ENCODE data around the gene LY6G6D.

DNA sequence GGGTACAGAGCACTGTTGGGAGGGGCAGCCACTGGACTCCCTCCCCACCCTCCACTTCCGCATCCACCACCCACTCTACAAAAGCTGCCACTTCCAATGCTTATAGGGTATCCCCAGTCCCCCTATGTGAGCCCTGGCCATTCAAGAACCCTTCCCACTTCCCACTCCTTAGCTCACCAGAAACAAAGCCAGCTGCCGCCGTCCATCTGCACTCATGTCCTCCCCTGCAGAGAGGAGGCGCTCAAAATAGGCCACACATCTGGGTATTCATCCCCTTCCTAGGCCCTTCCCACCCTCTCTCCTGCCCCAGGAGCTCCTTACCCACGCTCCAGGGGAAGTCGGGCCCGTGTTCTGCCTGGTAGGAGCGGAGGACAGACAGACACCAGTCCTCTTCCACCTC lies 27.8 kb upstream of the LY6G6D start:
- TF ChIP-seq, protein P1, sequence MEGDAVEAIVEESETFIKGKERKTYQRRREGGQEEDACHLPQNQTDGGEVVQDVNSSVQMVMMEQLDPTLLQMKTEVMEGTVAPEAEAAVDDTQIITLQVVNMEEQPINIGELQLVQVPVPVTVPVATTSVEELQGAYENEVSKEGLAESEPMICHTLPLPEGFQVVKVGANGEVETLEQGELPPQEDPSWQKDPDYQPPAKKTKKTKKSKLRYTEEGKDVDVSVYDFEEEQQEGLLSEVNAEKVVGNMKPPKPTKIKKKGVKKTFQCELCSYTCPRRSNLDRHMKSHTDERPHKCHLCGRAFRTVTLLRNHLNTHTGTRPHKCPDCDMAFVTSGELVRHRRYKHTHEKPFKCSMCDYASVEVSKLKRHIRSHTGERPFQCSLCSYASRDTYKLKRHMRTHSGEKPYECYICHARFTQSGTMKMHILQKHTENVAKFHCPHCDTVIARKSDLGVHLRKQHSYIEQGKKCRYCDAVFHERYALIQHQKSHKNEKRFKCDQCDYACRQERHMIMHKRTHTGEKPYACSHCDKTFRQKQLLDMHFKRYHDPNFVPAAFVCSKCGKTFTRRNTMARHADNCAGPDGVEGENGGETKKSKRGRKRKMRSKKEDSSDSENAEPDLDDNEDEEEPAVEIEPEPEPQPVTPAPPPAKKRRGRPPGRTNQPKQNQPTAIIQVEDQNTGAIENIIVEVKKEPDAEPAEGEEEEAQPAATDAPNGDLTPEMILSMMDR (IDR thresholded peaks at IDR 0.05; ENCODE audit: low read depth, low read length) = no peak
- TF ChIP-seq POLR2A (IDR thresholded peaks at IDR 0.05; ENCODE audit: extremely low read depth, insufficient read length) = no peak
- TF ChIP-seq, protein P2, sequence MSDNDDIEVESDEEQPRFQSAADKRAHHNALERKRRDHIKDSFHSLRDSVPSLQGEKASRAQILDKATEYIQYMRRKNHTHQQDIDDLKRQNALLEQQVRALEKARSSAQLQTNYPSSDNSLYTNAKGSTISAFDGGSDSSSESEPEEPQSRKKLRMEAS (IDR thresholded peaks at IDR 0.05; ENCODE audit: low read depth, low read length) = no peak
